ENCODE measurements around the gene LRRC3.

- TF ChIP-seq ATF3 (IDR thresholded peaks at IDR 0.05) (no peak), ZBTB33 (IDR thresholded peaks at IDR 0.05) (no peak), RXRA (IDR thresholded peaks at IDR 0.05) (no peak), EGR1 (IDR thresholded peaks at IDR 0.05; ENCODE audit: low read depth in 2 of 2) (no peak), HNF4A (conservative IDR thresholded peaks at IDR 0.05) (no peak), GABPA (IDR thresholded peaks at IDR 0.05 in 1 of 2, conservative IDR thresholded peaks at IDR 0.05 in 1 of 2) (no peak), RAD21 (IDR thresholded peaks at IDR 0.05) (no peak), TAF1 (conservative IDR thresholded peaks at IDR 0.05) (no peak), YY1 (IDR thresholded peaks at IDR 0.05) (no peak), NR2F2 (IDR thresholded peaks at IDR 0.05) (no peak)
- TF ChIP-seq, protein P1, sequence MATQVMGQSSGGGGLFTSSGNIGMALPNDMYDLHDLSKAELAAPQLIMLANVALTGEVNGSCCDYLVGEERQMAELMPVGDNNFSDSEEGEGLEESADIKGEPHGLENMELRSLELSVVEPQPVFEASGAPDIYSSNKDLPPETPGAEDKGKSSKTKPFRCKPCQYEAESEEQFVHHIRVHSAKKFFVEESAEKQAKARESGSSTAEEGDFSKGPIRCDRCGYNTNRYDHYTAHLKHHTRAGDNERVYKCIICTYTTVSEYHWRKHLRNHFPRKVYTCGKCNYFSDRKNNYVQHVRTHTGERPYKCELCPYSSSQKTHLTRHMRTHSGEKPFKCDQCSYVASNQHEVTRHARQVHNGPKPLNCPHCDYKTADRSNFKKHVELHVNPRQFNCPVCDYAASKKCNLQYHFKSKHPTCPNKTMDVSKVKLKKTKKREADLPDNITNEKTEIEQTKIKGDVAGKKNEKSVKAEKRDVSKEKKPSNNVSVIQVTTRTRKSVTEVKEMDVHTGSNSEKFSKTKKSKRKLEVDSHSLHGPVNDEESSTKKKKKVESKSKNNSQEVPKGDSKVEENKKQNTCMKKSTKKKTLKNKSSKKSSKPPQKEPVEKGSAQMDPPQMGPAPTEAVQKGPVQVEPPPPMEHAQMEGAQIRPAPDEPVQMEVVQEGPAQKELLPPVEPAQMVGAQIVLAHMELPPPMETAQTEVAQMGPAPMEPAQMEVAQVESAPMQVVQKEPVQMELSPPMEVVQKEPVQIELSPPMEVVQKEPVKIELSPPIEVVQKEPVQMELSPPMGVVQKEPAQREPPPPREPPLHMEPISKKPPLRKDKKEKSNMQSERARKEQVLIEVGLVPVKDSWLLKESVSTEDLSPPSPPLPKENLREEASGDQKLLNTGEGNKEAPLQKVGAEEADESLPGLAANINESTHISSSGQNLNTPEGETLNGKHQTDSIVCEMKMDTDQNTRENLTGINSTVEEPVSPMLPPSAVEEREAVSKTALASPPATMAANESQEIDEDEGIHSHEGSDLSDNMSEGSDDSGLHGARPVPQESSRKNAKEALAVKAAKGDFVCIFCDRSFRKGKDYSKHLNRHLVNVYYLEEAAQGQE (IDR thresholded peaks at IDR 0.05): no peak
- TF ChIP-seq, protein P2, sequence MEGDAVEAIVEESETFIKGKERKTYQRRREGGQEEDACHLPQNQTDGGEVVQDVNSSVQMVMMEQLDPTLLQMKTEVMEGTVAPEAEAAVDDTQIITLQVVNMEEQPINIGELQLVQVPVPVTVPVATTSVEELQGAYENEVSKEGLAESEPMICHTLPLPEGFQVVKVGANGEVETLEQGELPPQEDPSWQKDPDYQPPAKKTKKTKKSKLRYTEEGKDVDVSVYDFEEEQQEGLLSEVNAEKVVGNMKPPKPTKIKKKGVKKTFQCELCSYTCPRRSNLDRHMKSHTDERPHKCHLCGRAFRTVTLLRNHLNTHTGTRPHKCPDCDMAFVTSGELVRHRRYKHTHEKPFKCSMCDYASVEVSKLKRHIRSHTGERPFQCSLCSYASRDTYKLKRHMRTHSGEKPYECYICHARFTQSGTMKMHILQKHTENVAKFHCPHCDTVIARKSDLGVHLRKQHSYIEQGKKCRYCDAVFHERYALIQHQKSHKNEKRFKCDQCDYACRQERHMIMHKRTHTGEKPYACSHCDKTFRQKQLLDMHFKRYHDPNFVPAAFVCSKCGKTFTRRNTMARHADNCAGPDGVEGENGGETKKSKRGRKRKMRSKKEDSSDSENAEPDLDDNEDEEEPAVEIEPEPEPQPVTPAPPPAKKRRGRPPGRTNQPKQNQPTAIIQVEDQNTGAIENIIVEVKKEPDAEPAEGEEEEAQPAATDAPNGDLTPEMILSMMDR (IDR thresholded peaks at IDR 0.05; ENCODE audit: low read depth, low read length, missing input control): no peak
- TF ChIP-seq, protein P3, sequence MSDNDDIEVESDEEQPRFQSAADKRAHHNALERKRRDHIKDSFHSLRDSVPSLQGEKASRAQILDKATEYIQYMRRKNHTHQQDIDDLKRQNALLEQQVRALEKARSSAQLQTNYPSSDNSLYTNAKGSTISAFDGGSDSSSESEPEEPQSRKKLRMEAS (IDR thresholded peaks at IDR 0.05): no peak
These were observed 16.1 kb upstream of the LRRC3 start for GRCh38 chr21:44439211-44439600.
